Vagina (tissue), 2 donors: ENCODE measurements around the gene METTL2B.
"Not testable (repeated sequence)": the region's sequence is repeated elsewhere in the genome, so short reads cannot be mapped to it uniquely, and the experiment has no call there.

Source experiments
- POLR2A ChIP-seq, 2 donors: fragments of 450-650 bp; IDR thresholded peaks; one replicate each; pipeline ENCODE4 v1.6.1; 2017; ENCODE audit warnings: antibody characterized with exemption in 2 of 2, mild to moderate bottlenecking in 2 of 2, moderate library complexity in 2 of 2
- POLR2AphosphoS5 ChIP-seq, 2 donors: sonication (generic); formaldehyde crosslinking; IDR thresholded peaks; one replicate each; pipeline ENCODE4 v1.9.0; 2017; ENCODE audit warnings: antibody characterized with exemption in 2 of 2, mild to moderate bottlenecking in 2 of 2, low read depth in 1 of 2; ENCODE audit not compliant: insufficient read depth in 1 of 2
- TF ChIP-seq, protein P1 (sequence below), 3 experiments: fragments of 450-650 bp in 2 of 3; fragments of 200-600 bp in 1 of 3; sonication (generic) in 1 of 3; IDR thresholded peaks; one replicate each; pipeline ENCODE4 v1.5.1; 2017 to 2019; ENCODE audit warnings: antibody characterized with exemption in 3 of 3, mild to moderate bottlenecking in 2 of 3, moderate library complexity in 2 of 3

DNA sequence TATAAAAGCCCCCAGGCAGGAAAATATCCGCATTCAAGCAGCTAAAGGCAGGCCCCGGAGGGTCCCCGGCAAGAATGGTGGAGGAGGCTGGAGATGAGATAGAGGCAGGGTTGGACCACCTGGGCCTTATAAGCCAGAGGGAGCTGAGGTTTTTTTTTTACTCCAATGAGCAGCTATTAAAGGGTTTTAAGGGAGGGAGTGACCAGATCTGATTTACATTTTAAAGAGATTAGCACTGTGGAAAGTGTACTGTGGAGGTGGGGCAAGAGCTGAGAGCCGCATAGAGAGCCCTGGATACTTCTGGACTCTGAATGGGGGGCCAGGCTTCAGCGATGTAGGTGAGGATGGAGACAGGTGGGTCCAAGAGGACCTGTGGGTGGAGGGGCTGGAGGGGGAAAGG is 40.5 kb downstream of the METTL2B start:
- TF ChIP-seq, protein P1, sequence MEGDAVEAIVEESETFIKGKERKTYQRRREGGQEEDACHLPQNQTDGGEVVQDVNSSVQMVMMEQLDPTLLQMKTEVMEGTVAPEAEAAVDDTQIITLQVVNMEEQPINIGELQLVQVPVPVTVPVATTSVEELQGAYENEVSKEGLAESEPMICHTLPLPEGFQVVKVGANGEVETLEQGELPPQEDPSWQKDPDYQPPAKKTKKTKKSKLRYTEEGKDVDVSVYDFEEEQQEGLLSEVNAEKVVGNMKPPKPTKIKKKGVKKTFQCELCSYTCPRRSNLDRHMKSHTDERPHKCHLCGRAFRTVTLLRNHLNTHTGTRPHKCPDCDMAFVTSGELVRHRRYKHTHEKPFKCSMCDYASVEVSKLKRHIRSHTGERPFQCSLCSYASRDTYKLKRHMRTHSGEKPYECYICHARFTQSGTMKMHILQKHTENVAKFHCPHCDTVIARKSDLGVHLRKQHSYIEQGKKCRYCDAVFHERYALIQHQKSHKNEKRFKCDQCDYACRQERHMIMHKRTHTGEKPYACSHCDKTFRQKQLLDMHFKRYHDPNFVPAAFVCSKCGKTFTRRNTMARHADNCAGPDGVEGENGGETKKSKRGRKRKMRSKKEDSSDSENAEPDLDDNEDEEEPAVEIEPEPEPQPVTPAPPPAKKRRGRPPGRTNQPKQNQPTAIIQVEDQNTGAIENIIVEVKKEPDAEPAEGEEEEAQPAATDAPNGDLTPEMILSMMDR (IDR thresholded peaks at IDR 0.05): not testable (repeated sequence)
- not testable (repeated sequence) for TF ChIP-seq POLR2AphosphoS5 (IDR thresholded peaks at IDR 0.05; ENCODE audit: insufficient read depth in 1 of 2, low read depth in 1 of 2); POLR2A (IDR thresholded peaks at IDR 0.05)
